HG02943 (cell line): Measurements from ENCODE around the gene OS9.

Experiments
- ATAC-seq: cut with Tn5 transposase; IDR thresholded peaks from one replicate; pipeline ENCODE4 v1.9.1; 2021; ENCODE audit warnings: mild to moderate bottlenecking, low read depth, moderate library complexity; ENCODE audit not compliant: unreplicated experiment

Gene OS9

GRCh38 chr12:57733928-57734327 lies 40.0 kb downstream of the OS9 start:
- ATAC-seq: no peak

- no peak for ATAC-seq
Measured at GRCh38 chr12:57734591-57734990, 40.7 kb downstream of the OS9 start.

- ATAC-seq: no peak
Measured at GRCh38 chr12:57735198-57735855, 41.4 kb downstream of the OS9 start.

GRCh38 chr12:57735952-57736740 lies 42.2 kb downstream of the OS9 start:
- ATAC-seq: no peak

DNA sequence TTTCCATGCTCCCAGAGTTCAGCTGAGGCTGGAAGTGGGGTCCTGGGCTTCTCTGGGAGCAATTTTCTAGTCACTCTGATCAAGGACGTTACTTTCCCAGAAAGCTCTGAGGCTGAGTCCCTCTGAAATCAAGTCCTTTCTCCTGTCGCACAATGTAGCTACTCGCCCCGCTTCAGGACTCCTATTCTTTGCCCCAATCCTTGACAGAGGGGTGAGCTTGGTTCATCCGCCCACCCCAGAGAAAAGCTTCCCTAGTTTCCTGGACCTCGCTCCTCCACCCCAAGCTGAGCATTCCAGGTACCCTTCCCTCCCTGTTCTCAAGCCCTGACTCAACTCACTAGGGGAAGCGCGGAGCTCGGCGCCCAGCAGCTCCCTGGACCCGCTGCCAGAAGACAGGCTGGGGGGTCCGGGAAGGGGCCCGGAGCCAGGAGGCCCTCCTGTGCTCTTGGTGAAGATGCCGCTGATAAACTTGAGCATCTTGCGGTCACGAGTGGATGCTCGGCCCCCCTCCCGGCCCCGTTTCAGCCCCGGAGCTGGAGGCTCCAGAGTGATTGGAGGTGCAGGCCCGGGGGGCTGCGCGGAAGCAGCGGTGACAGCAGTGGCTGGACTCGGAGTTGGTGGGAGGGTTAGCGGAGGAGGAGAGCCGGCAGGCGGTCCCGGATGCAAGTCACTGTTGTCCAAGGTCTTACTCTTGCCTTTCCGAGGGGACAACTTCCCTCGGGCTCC lies 43.0 kb downstream of the OS9 start:
- no peak for ATAC-seq

DNA sequence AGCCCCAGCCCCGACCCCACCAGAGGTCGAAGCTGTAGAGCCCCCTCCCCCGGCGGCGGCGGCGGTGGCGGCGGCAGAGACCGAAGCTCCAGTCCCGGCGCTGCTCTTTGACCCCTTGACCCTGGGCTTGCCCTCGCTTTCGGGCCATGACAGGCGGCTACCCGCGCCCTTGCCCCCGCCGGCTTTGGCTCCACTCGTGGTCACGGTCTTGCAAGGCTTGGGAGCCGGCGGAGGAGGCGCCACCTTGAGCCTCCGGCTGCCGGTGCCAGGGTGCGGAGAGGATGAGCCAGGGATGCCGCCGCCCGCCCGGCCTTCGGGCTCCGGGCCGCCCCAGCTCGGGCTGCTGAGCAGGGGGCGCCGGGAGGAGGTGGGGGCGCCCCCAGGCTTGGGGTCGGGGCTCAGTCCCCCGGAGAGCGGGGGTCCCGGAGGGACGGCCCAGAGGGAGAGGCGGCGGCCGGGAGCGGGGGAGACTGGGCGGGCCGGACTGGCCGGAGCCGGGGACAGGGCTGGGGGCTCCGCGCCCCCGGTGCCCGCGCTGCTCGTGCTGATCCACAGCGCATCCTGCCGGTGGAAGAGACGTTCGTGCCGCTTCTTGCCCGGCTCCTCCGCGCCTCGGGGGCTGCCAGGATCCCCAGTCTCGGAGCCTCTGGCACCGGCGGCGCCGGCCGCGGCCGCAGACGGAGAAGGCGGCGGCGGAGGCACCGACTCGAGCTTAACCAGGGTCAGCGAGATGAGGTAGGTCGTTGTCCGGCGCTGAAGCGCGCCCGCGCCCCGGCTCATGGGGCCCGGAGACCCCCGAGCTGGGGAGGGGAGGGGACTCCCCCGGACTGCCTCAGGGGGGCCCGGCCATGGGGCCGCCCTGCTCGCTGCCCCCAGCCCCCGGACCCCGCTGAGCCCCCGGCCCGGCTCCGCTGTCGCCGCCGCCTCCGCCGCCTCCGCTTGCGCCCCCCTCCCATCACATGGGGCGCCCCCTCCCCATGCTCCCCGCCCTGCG lies 43.8 kb downstream of the OS9 start:
- ATAC-seq: no peak

DNA sequence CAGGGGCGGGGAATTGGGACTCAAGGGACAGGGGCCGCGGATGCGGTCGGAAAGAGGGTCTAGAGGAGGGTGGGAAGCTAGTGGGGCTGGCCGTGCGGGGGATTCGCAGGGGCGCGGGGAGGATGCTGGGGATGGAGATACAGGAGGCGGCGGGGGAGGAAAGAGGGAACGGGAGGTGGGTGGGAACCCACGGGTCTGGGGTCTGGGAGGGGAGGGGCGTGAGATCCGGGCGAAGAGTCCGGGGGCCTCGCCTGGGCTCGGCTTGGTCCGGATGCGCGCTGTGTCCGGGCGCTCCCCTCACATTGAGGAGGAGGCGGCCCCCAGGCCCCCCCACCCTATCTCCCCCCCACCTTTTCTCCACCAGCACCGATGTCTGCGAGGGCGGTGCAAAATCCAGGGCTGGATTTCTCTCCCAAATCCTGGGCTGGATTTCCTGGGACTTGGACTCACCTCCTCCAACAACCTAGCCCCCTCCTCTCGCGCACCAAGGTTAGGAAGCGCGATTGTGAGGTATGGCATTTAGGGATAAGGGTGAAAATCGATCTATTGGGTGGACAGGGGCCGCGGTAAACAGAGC lies 44.8 kb downstream of the OS9 start, which contains the start of gene AGAP2:
AGAP2 (minus strand) TSS at position 82 of the 577 bp plus-strand sequence. CDS start 496 bp downstream, outside the sequence.
- no peak for ATAC-seq

DNA sequence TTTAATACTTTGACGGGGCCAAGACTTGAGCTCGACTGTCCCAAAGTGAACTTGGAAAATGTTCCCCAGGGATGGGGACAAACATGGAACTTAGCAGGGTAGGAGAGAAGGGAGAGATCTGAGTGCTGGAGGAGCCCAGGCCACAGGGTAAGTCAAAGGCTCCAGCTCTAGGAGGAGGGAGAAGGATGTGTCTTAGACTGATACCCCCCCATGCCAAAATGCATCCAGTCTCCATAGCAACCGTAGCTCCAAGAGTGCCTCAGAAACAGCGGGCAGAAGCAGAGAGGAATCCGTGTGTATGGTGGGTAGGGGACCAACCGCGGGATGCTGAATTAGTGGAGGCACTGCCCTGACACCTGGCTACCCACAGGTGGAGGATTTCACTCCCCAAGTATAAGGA lies 45.5 kb downstream of the OS9 start:
- ATAC-seq: no peak

- no peak for ATAC-seq
Measured at GRCh38 chr12:57739914-57740538, 46.1 kb downstream of the OS9 start.

DNA sequence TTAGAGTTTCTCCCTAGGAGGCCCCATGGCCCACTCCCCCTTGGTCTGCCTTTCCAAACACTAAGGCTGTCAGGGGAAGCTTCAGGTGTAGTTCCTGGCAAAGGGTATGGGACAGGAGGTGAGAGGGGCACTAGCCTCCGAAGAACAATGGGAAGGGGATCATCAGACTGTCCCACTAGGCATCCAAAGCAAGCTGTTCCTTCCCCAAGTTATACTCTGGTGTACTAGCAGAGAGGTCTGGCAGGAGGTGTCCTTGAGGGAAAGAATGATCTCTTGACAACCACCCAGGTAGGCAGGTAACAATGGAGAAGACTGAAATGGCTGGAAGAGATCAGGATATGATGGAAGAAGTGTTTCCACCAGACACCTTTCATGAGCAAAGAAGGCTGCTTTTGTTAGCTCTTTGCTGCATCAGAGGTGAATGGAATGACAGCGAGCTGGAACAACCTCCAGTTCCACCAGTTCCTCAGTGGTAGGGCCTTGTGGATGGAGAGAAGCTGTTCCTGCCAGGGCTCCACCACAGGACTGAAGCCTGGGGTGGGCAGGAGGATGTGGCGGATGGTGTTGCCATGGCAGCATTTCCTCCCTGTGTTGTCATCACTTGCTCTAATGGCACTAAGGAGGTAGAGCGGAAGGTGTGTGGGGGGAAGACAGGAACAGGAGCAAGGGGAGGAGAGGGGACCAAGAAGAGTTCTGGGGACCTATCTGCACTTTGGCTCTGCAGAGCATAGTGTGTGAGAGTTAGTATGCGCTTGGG lies 46.9 kb downstream of the OS9 start:
- ATAC-seq: no peak

DNA sequence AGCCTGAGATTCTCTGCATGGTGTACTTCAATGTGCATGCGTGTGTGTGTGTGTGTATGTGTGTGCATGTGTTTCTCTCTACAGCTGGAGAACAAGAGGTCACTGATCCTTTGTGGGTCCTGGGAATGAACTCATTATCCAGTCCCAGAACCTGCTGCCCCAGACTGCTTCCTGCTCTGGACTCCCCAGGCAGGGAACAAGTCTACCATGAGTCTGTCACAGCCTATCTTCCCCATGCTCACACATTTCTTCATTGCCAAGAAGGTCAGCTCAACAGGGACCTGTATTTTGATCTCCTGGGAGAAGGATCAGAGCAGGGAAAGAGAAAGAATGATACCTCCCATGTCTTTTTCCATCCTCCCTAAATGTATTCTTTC lies 47.5 kb downstream of the OS9 start:
- no peak for ATAC-seq

GRCh38 chr12:57741844-57742738 lies 48.2 kb downstream of the OS9 start:
- peak; percentile 56 for ATAC-seq

- ATAC-seq: no peak
Measured at GRCh38 chr12:57743769-57744168, 49.8 kb downstream of the OS9 start.

- ATAC-seq: peak; percentile 29
Measured at GRCh38 chr12:57744194-57744776, 50.4 kb downstream of the OS9 start.

DNA sequence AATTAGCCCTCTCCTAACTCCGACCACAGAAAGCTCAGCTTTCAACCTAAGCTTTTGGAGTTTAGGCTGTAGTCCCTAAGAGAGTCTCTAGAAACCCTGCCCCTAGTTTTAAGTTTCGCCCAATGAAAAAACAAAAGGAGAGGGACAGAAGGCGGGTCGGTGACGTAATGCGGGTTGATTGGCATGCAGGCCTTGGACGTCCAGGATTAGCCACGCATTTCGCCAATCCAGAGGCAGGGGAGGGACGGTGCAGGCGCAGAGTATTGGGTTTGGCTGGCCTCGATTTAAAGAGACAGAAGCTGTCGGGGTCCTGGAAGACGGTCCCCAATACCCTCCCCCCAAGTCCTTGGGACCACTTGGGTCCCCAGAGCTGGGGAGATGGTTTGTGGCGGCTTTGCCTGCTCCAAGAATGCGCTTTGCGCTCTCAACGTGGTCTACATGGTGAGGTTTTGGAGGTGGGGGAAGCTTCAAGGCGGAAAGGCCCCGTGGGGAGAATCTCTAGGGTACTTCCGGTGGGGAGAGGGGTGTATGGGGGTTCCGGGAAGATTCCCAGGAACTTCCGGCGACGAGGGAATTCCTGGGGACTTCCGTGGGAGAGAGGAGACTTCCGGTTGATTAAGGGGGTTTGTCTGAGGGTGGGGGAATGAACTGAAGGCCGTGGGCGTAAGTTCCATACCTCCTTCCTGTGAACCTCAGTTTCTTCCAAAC lies 51.0 kb downstream of the OS9 start, which contains the start of gene TSPAN31:
TSPAN31 (plus strand) TSS at position 263 of the 708 bp plus-strand sequence; CDS start at position 379, 116 bp downstream.
- peak; percentile 86 for ATAC-seq

DNA sequence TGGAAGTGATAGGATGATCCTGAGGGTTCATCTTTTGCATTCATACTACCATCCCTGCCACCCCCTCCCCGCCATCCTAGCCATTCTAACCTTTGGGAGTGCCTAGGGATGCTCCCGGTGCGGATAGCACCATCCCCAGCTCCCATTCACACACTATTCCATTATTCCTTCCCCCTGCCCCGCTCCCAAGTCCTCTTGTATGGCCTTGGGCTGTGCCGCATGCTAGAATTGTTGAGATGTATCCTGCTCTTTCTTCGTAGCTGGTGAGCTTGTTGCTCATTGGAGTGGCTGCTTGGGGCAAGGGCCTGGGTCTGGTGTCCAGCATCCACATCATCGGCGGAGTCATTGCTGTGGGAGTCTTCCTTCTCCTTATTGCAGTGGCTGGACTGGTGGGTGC lies 51.6 kb downstream of the OS9 start:
- no peak for ATAC-seq

- no peak for ATAC-seq
Measured at GRCh38 chr12:57746025-57746424, 52.1 kb downstream of the OS9 start.
